GM19238 (cell line): ENCODE results near the gene RAD18.

Source experiments
- DNase-seq: peaks from one replicate; pipeline ENCODE4 v3.0.0; 2011; ENCODE audit warnings: low spot score; ENCODE audit not compliant: insufficient read length

The RAD18 gene

DNA sequence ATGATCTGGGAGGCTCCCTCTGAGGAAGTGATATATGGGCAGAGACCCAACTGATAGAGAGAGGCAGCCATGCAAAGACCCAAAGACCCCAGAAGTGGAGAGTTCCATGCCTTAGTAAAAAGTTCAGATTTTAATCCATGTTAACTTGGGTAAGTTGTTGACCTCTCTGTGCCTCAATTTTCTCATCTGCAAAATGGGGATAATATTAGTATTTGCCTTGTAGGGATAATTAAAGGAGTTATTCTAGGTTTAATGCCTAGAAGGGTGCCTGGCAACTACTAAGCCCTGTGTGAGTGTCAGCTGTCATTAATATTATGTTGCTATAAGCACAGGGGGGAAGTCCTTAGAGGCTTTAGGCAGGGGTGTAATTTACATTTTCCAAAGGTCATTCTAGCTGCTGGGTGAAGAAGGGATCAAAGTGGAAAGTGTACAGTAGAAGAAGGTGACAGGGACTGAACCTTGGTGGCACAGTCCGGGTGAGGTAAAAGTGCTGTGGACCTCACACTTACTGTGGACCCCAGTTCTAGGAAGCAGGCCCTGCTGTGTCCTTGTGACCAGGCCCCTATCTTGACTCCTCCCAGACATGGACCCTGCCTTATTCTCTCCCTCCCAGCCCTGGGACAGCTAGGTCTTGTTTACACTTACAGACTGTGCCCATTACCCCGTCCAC is 3.0 kb upstream of the RAD18 start:
- no peak for DNase-seq

DNA sequence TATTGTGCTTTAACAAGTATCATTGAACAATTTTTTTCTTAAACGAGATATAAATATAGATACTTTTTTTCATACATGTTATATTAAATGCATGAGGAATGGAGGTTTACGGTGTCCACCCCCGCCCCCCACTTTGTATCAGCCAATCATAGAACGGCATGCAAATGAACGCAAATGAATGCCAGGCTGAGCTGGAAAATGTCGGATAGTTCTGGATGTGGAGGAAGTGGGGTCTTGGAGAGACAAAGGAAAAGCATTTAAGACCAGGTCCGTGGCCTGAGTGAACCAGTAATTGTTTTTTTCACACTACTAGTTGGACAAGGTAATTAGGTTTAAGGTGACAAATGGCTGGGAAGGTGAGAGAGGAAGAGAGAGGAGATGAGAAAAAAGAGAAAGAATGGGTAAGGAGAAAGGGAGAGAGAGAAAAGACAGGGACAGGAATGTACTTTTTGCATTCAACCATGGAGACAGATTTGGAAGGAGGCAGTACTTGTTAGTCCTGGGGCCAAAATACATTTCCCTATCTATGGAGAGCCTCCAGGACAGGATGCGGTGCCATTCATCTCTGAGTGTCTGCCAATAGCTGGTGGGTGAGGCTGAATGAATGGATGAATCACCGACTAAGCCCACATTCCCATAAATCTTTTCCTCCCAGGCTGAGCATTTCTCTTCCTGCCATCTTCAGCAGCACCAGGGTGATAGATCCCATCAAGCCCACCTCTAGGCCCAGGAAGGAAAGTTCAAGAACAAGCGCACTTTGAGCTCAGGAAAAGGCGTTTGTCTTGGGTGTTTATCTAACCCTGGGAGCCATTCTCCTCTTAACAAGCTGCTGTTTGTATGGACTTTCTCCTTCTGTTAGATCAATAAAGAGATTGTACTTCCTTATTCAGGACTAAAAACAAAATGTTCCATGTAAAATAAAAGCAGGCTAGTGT is 1.4 kb upstream of the RAD18 start:
- no peak for DNase-seq

DNA sequence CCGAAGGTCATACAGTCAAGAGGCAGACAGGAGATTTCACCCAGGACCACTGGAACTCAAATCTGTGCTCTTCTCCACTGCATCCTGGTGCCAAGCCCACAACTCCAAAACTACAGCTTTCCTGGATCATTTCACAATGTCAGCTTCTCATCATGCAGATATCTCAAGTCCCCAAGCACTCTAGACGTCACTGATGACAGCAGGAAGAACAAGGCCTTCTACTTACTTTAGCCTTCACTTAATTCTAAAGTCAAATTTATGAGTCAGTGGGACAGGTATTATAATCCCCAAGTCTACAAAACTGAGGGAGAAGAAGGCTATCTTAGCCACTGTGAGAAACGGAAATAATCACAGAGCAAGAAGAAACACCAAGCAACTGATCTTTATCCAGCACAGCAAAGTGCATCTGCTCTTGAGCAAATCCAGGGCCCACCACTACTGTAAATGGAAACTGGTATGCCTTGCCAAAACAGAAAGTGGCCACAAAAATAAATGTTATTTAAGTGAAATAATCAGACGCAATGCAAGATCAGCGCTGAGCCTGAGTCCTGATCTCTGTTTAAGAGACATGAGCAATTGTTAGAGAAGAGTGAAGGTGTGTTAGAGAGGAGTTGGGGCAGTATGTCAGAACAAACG is 928 bp downstream of the RAD18 start:
- DNase-seq: no peak

DNA sequence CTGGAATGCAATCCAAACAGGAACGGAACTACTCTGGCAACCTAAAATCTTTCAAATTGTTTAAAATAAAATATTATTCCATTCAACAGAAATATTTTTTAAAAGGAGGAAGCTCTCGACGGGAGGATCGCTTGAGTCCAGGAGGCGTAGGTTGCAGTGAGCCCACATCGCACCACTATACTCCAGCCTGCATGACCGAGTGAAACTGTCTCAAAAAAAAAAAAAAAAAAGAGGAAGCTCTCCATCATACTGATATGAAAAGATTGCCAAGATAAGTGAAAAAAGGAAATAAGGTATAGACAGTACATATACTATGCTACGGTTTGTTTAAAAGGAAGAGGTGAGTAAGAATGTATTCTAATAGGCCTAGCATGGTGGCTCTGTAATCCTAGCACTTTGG is 3.6 kb downstream of the RAD18 start:
- DNase-seq: no peak

DNA sequence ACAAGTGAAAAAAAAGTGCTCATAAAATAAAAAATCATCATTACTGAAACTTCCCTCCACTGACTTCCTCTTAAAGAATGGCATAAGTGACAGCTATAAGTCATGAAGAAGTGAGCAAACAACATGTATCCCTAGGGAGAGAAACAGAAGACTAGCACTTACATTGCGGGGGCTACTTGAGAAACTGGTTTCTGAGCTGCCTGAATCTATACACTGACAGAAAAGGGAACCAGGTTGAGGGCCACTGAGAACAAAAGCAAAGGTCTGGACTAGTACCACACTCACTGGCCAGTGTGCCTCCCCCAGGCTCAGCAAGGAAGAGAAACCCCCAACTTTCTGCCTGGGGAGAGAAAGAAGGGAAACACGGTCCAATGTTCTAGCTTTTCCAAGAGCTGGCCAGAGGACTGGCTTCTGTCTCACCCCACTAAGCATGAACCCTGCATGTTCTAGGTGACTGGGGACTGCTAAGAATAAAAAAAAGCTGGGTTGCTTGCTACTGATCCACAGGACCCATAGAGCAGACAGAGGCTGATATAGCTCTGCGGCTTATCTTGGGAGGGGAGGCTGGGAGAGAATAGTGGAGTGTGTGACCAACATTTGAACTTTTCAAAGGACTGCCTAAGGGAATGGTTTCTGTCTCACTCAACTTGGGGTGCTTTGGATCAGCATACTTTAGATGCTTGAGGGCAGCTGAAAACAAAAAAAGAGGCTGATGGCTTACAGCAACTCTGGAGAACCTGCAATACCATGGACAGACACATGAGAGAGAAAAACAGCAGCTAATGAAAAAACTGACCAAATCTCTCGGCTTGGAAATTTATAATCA is 8.1 kb downstream of the RAD18 start:
- DNase-seq: peak; percentile 17

DNA sequence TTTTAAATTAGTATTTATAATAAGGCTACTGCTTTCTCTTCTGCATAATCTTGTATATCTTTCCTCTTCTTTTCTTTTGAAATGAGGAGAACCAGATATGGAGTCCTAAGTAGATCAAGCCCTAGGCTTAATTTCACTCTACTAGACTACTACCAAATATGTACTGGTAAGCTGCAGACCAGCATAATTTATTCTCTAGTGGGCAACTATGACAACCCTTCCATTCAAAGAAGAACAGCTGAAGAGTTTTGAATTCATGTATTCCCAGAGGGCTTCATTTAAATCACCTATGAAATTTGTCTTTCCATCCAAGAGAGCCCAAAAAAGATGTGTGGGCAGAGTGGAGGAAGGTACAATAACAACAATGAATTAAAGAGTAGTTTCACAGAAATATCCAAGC is 10.0 kb downstream of the RAD18 start:
- DNase-seq: no peak

DNA sequence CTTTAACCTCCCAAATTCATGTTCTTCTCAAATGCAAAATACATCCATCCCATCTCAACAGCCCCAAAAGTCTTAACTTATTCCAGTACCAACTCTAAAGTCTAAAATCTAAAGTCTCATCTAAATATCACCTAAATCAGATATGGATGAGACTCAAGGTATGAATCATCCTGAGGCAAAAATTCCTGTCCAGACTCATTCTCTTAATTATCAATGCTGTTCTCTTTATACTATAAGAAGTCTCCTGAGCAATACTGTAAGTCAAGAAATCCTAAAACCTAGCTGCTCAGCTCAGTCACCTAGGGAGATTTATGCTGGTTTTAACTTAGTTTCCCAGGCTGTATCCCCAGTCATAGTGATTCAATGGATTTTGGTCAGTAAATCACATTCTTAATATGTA is 11.1 kb downstream of the RAD18 start:
- no peak for DNase-seq

DNA sequence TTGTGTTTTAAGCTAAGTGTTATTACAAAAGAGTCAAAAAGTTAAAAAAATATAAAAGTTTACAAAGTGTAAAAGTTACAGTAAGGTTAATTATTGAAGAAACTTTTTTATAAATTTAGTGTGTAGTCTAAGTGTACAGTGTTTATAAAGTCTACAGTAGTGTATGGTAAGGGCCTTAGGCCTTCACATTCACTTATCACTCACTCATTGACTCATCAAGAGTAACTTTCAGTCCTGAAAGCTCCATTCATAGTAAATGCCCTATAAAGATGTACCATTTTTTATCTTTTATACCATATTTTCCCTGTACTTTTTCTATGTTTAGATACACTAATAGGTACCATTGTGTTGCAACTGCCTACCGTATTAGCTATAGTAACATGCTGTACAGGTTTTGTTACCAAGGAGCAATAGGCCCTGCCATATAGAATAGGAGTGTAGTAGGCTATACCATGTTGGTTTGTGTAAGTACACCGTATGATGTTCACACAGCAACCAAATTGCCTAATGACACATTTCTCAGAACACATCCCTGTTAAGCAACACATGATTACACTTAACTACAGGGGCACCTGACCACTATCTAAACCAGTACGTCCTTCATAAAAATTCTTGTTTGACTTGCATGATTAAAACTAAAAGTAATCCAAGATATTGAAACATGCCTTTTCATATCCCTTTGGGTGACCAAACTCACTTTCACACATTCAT is 17.2 kb downstream of the RAD18 start:
- DNase-seq: no peak

DNA sequence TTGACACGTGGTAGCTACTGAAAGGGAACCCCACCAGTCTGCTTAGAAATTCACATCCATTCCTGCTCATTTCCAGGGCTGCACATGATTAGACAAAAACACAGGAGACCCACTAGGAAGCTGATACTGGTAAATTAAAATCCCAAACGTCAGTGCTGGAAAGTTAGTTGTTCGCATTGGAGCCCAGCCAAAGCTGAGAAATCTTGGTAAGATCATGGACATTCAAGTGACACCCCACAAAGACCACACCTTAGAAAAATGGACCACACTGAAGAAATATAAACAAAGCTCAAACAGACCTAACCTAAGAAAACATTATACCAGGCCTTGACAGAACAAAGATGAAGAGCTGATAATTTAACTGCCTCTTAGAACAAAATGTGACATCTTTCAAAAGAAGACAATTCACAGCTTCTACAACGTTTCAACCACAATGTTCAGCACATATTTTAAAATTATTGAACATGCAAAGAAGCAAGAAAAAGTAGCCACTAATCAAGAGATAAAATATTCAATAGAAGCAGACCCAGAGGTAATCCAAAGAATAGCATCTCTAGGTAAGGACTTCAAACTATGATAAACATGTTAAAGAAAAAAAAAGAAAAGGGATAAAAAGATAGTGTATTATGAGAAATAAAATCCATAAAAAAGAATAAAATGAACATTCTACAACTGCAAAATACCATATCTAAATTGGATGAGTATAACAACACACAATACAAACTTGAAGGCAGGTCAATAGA is 20.4 kb downstream of the RAD18 start:
- DNase-seq: no peak

DNA sequence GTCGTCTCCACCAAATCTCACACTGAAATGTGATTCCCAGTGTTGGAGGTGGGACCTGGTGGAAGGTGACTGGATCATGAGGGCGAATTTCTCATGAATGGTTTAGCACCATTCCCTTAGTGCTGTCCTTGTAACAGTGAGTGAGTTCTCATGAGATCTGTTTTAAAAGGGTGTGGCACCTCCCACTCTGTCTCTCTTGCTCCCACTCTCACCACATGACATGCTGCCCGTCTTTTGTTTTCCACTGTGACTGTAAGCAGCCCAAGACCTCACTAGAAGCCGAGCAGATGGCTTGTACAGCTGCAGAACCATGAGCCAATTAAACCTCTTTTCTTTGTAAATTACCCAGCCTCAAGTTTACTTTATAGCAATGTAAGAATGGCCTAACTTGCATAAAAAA is 21.2 kb downstream of the RAD18 start:
- no peak for DNase-seq

DNA sequence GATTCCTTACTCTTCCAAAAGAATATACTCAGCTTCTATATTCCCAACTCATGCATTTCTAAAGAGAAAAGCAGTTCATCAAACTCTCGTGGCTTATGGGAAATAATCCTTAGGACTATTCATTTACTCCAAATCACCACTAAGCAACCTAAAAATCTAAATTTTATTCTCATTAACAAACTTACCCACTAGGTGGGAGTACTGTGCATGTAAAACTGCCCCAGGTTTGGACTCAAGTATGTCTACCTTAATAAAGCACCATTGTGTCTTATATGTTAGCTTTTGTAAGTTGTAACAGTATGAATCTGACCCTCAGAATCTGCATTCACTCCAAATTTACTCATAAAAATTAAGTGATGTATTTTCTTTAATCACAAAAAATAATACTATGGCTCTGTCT is 25.3 kb downstream of the RAD18 start:
- no peak for DNase-seq

DNA sequence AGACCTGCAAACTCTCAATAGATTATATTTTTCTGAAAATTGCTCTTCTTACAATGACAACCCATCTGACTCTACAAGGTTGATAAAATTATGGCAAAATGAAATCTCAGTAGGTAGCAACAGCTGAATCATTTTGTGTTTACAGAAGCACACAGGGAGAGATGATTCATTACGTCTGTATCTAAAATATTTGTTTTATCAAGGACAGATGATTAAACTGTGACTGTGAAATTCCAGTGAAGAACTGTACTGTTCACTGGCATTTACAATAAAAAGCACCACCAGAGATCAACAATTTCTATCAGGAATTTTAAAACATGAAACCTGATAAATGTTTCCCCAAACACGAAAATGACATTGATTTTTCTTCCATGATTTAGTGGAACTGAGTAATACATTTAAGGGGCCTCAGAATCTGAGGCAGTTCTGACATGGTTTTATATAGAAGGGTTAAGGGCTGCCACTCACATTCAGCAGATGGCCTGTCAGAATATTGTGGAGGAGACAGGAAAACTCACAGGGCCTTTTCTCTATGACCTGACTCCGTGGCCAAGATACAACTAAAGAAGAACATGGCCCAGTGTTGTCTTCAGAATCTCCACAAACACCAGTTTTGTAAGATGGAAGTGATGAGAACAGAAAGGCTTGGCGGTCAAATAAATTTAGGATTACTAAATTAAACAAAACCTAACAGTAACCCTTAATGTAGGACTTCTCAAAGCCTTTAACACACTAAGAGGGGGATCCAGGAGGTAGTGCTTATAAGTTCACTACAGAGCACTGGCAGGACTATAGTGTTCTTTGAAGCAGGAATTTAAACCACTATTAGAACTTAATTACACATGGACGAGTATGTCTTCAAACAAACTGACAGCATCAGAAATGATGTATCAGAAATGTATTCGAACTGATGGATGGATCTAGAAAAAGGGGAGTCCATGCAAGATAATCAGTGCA is 25.9 kb downstream of the RAD18 start:
- no peak for DNase-seq

DNA sequence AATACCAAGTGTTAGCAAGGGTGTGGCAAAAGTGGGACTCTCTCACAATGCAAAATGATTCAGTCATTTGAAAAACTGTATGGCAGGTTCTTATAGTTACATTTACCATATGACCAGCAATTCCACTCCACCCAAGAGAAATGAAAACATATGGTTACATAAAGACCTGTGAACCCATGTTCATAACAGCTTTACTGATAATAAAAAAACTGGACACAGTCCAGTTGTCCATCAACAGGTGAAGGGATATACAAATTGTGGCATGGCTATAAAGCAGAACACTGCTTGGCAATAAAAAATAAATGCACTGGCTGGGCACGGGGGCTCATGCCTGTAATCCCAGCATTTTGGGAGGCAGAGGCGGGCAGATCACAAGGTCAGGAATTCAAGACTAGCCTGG is 30.8 kb downstream of the RAD18 start:
- no peak for DNase-seq

DNA sequence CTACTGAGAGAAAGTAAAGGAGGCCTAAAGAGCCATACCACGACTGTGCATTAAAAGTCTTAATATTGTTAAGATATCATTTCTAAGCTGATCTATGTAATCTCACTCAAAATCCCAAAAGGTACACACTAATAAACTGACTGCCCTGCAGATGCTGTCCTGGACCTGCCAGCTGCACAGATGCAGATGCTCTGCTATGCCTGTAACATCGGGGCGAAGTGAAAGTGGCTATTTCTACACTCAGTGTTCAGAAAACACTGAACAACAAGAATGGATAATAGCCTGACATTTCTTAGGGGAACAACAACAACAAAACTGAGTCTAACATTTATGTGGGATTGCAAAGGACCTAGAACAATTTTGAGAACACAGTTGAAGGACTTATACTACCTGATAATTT is 31.9 kb downstream of the RAD18 start:
- no peak for DNase-seq

DNA sequence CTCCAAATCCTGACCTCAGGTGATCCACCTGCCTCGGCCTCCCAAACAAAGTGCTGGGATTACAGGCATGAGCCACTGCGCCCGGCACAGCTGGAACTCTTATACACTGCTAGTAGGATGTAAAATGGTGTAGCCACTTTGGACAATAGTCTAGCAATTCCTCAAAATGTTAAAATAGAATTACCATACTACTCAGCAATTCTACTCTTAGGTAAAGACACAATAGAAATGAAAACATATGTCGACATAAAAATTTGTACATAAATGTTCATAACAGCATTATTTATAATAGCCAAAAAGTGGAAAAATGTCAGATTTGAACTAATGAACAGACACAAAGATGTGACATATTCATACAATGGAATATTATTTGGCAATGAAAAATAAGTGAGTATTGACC is 33.4 kb downstream of the RAD18 start:
- no peak for DNase-seq

DNA sequence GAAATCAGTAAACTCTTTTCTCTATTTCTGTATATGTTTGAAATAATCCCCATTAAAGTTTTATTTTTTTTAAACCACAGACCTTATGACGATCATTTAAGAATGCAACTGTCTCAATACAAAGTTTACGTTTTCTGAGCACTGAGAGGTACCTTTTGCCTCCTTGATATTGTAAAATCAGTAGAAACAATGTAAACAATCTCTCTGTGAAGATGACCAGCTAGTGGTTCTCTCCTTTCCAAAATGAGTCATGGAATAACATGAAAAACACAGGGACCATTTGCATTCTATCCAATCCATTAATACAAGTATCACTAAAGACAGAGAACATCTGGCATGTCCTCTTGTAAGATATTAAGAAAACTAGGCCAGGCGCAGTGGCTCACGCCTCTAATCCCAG is 48.8 kb downstream of the RAD18 start:
- DNase-seq: no peak

DNA sequence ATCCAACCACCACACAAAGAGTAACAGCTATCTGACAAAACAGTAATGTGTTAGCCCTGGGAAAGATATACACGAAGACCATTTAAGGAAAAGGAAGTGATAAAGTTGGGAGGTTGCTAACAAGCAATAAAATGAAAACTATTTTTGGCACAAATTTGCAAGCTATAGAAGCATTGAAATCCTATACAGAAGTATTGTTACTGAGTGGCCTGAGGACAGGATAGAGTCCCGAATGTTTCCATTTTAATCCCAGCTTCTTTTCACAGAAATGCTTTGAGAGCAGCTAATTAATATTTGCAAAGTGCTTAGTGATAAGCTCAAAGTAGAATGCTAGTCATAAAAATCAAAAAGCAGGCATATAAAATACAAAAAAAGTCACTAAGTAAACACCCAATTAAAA is 51.5 kb downstream of the RAD18 start:
- no peak for DNase-seq

DNA sequence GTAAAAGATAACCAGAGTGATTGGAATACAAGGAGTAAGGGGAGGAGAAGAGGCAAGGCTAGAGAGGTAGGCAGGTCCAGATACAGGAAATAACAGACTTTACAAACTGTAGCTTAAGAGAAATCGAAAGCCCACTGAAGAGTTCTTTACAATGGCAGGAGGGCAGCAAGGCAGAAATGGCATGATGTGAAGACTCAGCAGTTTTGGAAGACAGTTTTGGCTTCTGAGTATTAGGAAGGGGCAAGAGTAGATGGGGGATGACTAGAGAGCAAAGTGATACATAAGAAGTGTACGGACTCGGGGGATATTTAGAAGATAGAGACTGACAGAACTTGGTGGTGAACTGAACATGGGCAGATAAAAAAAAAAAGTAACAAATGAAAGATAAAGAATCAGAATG is 54.1 kb downstream of the RAD18 start:
- DNase-seq: no peak

DNA sequence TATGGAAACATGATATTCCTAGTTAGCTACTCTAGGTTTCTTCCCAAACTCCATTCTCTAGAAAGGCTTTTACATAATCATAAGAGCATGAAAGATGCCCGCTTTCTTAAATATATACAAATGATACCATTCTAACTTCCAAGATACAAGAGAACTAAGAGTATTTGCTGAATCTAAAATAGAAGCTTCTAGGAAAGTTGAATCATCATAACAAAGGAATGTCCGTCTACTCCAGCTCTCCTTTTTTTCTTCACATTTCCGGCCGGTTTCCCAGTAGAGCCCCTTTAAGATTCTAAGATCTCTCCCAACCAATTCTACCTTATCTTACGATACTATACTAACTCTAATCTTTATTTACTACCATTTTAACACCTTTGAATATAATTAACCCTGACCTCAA is 60.1 kb downstream of the RAD18 start:
- DNase-seq: no peak
